ENCODE data around the gene LAMP5.

The LAMP5 gene

GRCh38 chr20:9514461-9515213 lies at the start of gene LAMP5:
Gene LAMP5 (plus strand): TSS chr20:9514590. CDS start chr20:9514853, 263 bp downstream.
- peaks cover 11% of the 10 kb centered on the region; the same call in 1 of the 2 replicates for H3K4me1 ChIP-seq (ENCODE audit: insufficient read depth, low read length)
- peak within 1 kb of the TSS; percentile 81; the same call in 1 of the 2 replicates for H3K9ac ChIP-seq (ENCODE audit: low read depth, low read length)
- no peaks in the 10 kb centered on the region for H3K36me3 ChIP-seq (ENCODE audit: insufficient read depth, low read length)
- H3K9me3 ChIP-seq (ENCODE audit: control insufficient read depth, insufficient read depth, low read length): no peaks in the 10 kb centered on the region

- no peaks in the 10 kb centered on the region for H3K4me1 ChIP-seq (ENCODE audit: insufficient read depth, low read length)
Measured at GRCh38 chr20:9467995-9468394, 46.4 kb upstream of the LAMP5 start.

DNA sequence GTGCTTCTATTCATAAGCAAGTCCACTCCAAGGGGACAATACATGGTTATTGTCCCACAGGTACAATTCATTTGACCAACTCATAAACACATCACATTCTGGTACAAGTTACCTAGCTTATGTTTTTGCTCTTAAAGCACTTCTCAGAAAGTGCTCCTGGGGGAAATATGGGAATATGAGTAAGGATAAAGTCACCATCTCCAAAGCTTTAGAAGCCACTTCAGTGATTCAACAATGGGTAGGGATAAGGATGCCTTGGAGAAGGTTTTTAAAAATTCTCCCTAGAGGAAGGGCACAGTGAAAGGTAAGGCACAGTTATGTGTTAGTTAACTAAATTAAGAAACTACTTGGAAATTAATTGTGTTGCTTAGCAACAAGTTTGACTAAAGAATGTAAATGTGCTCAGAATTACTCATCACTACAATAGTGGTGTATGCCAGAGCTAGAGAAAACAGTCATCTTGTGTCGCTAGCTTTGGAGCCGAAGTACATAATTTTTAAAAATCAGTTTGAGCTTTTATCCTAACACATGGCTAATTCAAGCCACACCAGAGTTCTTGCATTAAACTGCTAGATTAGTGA lies 39.5 kb upstream of the LAMP5 start:
- no peaks in the 10 kb centered on the region for H3K36me3 ChIP-seq (ENCODE audit: insufficient read depth, low read length)
- H3K9ac ChIP-seq (ENCODE audit: low read depth, low read length): no peak overlapping the region
- H3K9me3 ChIP-seq (ENCODE audit: control insufficient read depth, insufficient read depth, low read length): no peaks in the 10 kb centered on the region
- H3K4me1 ChIP-seq (ENCODE audit: insufficient read depth, low read length): no peaks in the 10 kb centered on the region

More at GRCh38 chr20:9467995-9468394, 46.4 kb upstream of the LAMP5 start:
- Histone ChIP-seq H3K36me3 (ENCODE audit: insufficient read depth, low read length) (no peaks in the 10 kb centered on the region), H3K9me3 (ENCODE audit: control insufficient read depth, insufficient read depth, low read length) (no peaks in the 10 kb centered on the region), H3K9ac (ENCODE audit: low read depth, low read length) (no peak overlapping the region)

- H3K9ac ChIP-seq (ENCODE audit: low read depth, low read length): no peak overlapping the region
- H3K36me3 ChIP-seq (ENCODE audit: insufficient read depth, low read length): no peaks in the 10 kb centered on the region
- H3K9me3 ChIP-seq (ENCODE audit: control insufficient read depth, insufficient read depth, low read length): no peaks in the 10 kb centered on the region
- H3K4me1 ChIP-seq (ENCODE audit: insufficient read depth, low read length): no peaks in the 10 kb centered on the region
Measured at GRCh38 chr20:9475456-9475855, 38.9 kb upstream of the LAMP5 start.

DNA sequence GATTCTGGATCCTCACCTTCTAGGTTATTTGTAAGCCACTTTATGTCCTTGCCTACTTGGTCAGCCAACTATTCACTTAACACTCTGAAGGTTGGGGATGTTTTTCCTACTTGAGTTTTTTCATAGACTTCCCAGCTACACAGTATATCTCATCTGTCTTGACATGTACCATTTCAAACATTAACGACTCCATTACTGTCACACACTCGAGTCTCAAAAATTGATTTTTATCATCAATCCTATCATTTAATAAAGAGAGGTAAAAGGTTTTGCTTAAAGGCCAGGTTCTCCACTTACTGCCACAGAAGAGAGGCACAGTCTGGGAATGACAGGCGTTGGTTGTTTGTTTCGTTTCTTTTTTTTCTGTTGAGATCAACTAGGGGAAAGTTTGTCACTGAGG lies 38.2 kb upstream of the LAMP5 start:
- Histone ChIP-seq H3K36me3 (ENCODE audit: insufficient read depth, low read length) (no peaks in the 10 kb centered on the region), H3K4me1 (ENCODE audit: insufficient read depth, low read length) (no peaks in the 10 kb centered on the region), H3K9me3 (ENCODE audit: control insufficient read depth, insufficient read depth, low read length) (no peaks in the 10 kb centered on the region), H3K9ac (ENCODE audit: low read depth, low read length) (no peak overlapping the region)

DNA sequence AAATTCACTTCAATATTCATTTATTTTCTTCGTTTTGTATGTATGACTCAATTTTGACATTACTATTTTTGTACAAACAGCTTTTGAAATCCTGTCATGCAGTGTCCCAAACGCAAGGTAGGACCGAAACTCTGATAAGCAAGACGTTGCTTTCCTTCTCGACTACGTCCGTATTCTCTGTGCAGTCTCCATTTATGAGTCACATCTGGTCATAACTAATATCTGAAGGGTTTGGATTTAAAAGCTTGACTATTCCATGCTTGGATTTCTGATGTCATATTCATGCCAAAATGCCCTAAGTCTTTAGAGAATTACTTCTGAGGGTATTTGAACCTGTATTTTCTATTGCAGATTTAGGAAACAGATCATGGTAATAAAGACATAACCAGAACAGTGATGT lies 37.8 kb upstream of the LAMP5 start:
- Histone ChIP-seq H3K4me1 (ENCODE audit: insufficient read depth, low read length) (no peaks in the 10 kb centered on the region), H3K9me3 (ENCODE audit: control insufficient read depth, insufficient read depth, low read length) (no peaks in the 10 kb centered on the region), H3K9ac (ENCODE audit: low read depth, low read length) (no peak overlapping the region), H3K36me3 (ENCODE audit: insufficient read depth, low read length) (no peaks in the 10 kb centered on the region)

DNA sequence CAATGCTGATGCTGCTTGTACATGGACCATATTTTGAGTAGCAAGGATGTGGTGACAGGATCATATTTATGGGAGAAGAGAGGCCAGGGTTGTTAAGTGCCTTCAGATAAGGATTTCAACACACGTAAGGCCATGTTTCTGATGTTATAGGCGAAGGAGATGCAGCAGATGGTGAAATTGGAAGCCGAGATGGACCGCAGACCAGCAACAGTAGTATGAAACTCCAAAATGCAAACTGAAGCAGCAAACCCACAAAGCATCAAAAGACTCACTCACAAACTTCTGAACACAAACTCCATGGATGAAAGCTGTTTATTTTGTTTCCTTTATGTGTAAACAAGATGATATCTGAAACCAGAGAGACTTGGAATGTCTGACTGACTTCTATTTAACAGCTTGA lies 35.6 kb upstream of the LAMP5 start:
- Histone ChIP-seq H3K9me3 (ENCODE audit: control insufficient read depth, insufficient read depth, low read length) (no peaks in the 10 kb centered on the region), H3K36me3 (ENCODE audit: insufficient read depth, low read length) (no peaks in the 10 kb centered on the region), H3K4me1 (ENCODE audit: insufficient read depth, low read length) (no peaks in the 10 kb centered on the region), H3K9ac (ENCODE audit: low read depth, low read length) (no peak overlapping the region)

- no peaks in the 10 kb centered on the region for H3K4me1 ChIP-seq (ENCODE audit: insufficient read depth, low read length)
- no peaks in the 10 kb centered on the region for H3K36me3 ChIP-seq (ENCODE audit: insufficient read depth, low read length)
- H3K9ac ChIP-seq (ENCODE audit: low read depth, low read length): no peak overlapping the region
- no peaks in the 10 kb centered on the region for H3K9me3 ChIP-seq (ENCODE audit: control insufficient read depth, insufficient read depth, low read length)
Measured at GRCh38 chr20:9480066-9480465, 34.3 kb upstream of the LAMP5 start.

DNA sequence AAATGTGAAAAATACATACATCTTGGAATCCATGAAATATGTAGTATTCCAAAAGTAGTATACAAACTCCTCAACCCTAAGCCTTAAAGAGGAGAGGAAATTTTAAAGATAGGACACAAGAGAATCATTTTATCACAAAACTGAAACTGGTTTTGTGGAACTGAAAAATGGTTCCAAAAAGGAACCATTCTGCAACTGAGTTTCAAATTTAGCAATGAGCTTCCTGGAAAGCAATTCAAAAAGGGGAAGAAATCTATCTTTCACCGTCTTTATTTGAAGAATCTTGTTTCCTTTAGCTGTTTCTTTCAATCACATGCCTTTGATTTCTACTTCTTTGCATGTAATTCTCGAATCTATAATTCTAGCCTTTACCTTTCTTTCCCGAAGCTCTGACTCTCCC lies 32.2 kb upstream of the LAMP5 start:
- no peak overlapping the region for H3K9ac ChIP-seq (ENCODE audit: low read depth, low read length)
- no peaks in the 10 kb centered on the region for H3K9me3 ChIP-seq (ENCODE audit: control insufficient read depth, insufficient read depth, low read length)
- no peaks in the 10 kb centered on the region for H3K4me1 ChIP-seq (ENCODE audit: insufficient read depth, low read length)
- H3K36me3 ChIP-seq (ENCODE audit: insufficient read depth, low read length): no peaks in the 10 kb centered on the region

DNA sequence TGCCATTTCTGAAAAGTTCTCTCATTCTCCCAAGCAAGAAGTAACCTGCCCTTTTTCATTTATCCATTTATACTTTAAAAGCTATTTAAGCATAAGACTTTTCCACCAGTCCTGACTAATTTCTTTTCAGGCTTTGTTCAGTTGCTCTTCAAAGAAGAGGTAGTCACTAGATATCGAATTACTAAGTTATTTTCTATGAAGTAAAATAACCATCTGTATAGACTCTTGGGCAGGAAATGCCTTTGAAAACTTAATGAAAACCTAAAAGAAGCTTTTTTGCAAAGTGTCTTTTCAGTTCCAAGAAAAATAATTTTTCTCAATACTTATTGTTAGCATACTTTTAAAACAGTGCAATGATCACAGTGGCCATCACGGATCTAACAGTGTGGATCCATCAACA lies 31.3 kb upstream of the LAMP5 start:
- H3K36me3 ChIP-seq (ENCODE audit: insufficient read depth, low read length): no peaks in the 10 kb centered on the region
- no peaks in the 10 kb centered on the region for H3K9me3 ChIP-seq (ENCODE audit: control insufficient read depth, insufficient read depth, low read length)
- H3K9ac ChIP-seq (ENCODE audit: low read depth, low read length): no peak overlapping the region
- no peaks in the 10 kb centered on the region for H3K4me1 ChIP-seq (ENCODE audit: insufficient read depth, low read length)

DNA sequence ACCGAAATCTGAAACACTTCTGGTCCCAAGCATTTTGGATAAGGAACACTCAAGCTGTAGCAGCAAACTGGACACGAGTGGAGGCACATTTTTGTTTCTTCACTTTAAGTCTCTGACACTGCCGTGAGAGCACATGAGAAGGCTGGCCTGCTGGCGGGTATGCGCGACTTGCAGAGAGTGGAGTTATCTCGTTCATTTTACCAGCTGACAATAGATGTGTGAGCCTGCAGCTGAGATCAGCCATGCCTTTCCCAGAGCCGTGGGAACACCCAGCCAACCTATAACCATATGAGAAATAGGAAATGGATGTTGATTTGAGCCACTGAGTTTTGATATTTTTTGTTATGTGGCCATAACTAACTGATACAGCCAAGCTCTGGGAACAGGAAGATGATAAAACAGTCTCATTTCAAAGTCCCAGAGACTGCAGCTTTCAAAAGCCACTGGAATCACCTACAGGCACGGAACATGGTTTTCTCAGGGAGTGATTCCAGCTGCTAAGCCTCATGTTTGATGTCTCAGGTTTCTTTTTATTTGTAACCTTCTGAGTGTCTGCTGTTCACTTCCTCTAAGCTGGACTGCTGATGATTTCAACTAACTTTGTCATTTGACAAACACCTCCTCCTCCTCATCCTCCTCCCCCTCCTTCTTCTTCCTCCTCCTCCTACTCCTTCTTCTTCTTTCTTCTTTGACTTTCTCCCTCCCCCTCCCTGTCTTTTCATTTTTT lies 28.6 kb upstream of the LAMP5 start:
- Histone ChIP-seq H3K36me3 (ENCODE audit: insufficient read depth, low read length) (no peaks in the 10 kb centered on the region), H3K4me1 (ENCODE audit: insufficient read depth, low read length) (no peaks in the 10 kb centered on the region), H3K9ac (ENCODE audit: low read depth, low read length) (no peak overlapping the region), H3K9me3 (ENCODE audit: control insufficient read depth, insufficient read depth, low read length) (no peaks in the 10 kb centered on the region)

GRCh38 chr20:9487231-9487630 lies 27.2 kb upstream of the LAMP5 start:
- Histone ChIP-seq H3K36me3 (ENCODE audit: insufficient read depth, low read length) (no peaks in the 10 kb centered on the region), H3K4me1 (ENCODE audit: insufficient read depth, low read length) (no peaks in the 10 kb centered on the region), H3K9ac (ENCODE audit: low read depth, low read length) (no peak overlapping the region), H3K9me3 (ENCODE audit: control insufficient read depth, insufficient read depth, low read length) (no peaks in the 10 kb centered on the region)

- Histone ChIP-seq H3K4me1 (ENCODE audit: insufficient read depth, low read length) (no peaks in the 10 kb centered on the region), H3K9me3 (ENCODE audit: control insufficient read depth, insufficient read depth, low read length) (no peaks in the 10 kb centered on the region), H3K36me3 (ENCODE audit: insufficient read depth, low read length) (no peaks in the 10 kb centered on the region), H3K9ac (ENCODE audit: low read depth, low read length) (no peak overlapping the region)
Measured at GRCh38 chr20:9488063-9488462, 26.3 kb upstream of the LAMP5 start.

DNA sequence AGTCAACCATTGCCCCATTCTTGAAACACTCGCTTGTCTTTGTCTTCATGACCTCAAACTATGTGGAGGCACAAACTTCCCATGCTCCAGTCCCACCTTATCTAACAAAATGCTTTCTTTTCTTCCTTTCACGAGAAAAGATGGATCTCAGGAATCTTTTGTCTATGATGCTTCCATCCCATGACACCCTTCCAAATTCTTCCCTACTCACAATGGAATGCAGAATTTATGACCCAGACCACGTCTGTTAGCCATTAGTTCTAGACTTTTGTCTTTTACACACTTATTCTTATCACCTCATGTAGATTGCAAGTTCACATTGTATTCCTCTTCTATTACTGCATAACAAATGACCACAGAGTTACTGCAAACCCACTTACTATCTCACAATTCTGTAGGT lies 24.2 kb upstream of the LAMP5 start:
- Histone ChIP-seq H3K4me1 (ENCODE audit: insufficient read depth, low read length) (no peaks in the 10 kb centered on the region), H3K9ac (ENCODE audit: low read depth, low read length) (no peak overlapping the region), H3K9me3 (ENCODE audit: control insufficient read depth, insufficient read depth, low read length) (no peaks in the 10 kb centered on the region), H3K36me3 (ENCODE audit: insufficient read depth, low read length) (no peaks in the 10 kb centered on the region)

DNA sequence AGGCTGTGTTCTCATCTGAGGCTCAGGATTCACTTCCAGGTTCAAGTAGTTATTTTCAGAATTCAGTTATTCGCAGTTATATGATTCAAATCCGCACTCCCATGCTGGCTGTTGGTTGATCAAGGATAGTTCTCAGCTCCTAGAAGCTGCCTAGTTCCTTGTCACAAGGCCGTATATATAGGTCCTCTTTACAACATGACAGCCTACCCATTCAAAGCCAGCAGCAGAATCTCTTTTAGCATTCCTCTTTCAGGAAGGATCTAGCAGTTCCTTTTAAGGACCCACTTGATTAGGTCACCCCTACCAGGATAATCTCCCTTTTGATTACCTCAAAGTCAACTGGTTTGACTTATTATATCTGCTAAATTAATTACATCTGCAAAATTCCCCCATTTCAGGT lies 23.8 kb upstream of the LAMP5 start:
- Histone ChIP-seq H3K4me1 (ENCODE audit: insufficient read depth, low read length) (no peaks in the 10 kb centered on the region), H3K9ac (ENCODE audit: low read depth, low read length) (no peak overlapping the region), H3K36me3 (ENCODE audit: insufficient read depth, low read length) (no peaks in the 10 kb centered on the region), H3K9me3 (ENCODE audit: control insufficient read depth, insufficient read depth, low read length) (no peaks in the 10 kb centered on the region)

Measured in ES-I3 (cell line).